ENCODE measurements around the gene USP5.

The USP5 gene

GRCh38 chr12:6825398-6826124 lies 26.4 kb upstream of the USP5 start:
- DNase-seq (ENCODE audit: low read depth): peak; percentile 66

- no peak for DNase-seq (ENCODE audit: low read depth)
These were observed 25.7 kb upstream of the USP5 start for GRCh38 chr12:6826125-6826733.

- DNase-seq (ENCODE audit: low read depth): no peak
These were observed 25.1 kb upstream of the USP5 start for GRCh38 chr12:6826734-6827436.

- peak; percentile 23 for DNase-seq (ENCODE audit: low read depth)
These were observed 24.5 kb upstream of the USP5 start for GRCh38 chr12:6827437-6827911.

GRCh38 chr12:6827982-6828780 lies 23.8 kb upstream of the USP5 start, which contains the start of gene P3H3:
Gene P3H3 (plus strand): TSS chr12:6828407. CDS start chr12:6828441, 34 bp downstream.
- DNase-seq (ENCODE audit: low read depth): no peak

GRCh38 chr12:6828781-6829535 lies 23.0 kb upstream of the USP5 start:
- DNase-seq (ENCODE audit: low read depth): peak; percentile 11

GRCh38 chr12:6829536-6830220 lies 22.3 kb upstream of the USP5 start:
- no peak for DNase-seq (ENCODE audit: low read depth)

GRCh38 chr12:6830286-6830890 lies 21.6 kb upstream of the USP5 start:
- no peak for DNase-seq (ENCODE audit: low read depth)

- DNase-seq (ENCODE audit: low read depth): no peak
These were observed 21.0 kb upstream of the USP5 start for GRCh38 chr12:6830999-6831398.

- no peak for DNase-seq (ENCODE audit: low read depth)
These were observed 20.4 kb upstream of the USP5 start for GRCh38 chr12:6831450-6831995.

- DNase-seq (ENCODE audit: low read depth): no peak
These were observed 19.8 kb upstream of the USP5 start for GRCh38 chr12:6832125-6832524.

- DNase-seq (ENCODE audit: low read depth): no peak
These were observed 18.6 kb upstream of the USP5 start for GRCh38 chr12:6833189-6833890.

- no peak for DNase-seq (ENCODE audit: low read depth)
These were observed 17.7 kb upstream of the USP5 start for GRCh38 chr12:6834254-6834653.

GRCh38 chr12:6834873-6835272 lies 17.1 kb upstream of the USP5 start:
- DNase-seq (ENCODE audit: low read depth): no peak

GRCh38 chr12:6836851-6837250 lies 15.1 kb upstream of the USP5 start:
- no peak for DNase-seq (ENCODE audit: low read depth)

- DNase-seq (ENCODE audit: low read depth): no peak
These were observed 14.4 kb upstream of the USP5 start for GRCh38 chr12:6837370-6838060.

- DNase-seq (ENCODE audit: low read depth): no peak
These were observed 13.1 kb upstream of the USP5 start for GRCh38 chr12:6838854-6839253.

- DNase-seq (ENCODE audit: low read depth): no peak
These were observed 12.3 kb upstream of the USP5 start for GRCh38 chr12:6839482-6840201.

Data from stimulated activated CD8-positive, alpha-beta memory T cell treated with anti-CD3 and anti-CD28 coated beads, Interleukin-4, amount 100 ng/mL, for 24 hours (primary cell).